AG04450 (cell line): Measurements from ENCODE around the gene DNHD1. TPM values are rescaled to one million over a fixed set of nuclear protein-coding genes. Genes with fewer than 3 reads are reported as not detected.

Experiments used
- CTCF ChIA-PET: fragments of 300-600, 350-600 bp; formaldehyde crosslinking; extraction: SDS; loops from one replicate; lab custom pipeline; 2022; ENCODE audit warnings: antibody characterized with exemption, inconsistent platforms; lab: Charles Lee
- POLR2A ChIA-PET: fragments of 350-600 bp; formaldehyde crosslinking; extraction: SDS; loops from one replicate; lab custom pipeline; 2021; ENCODE audit warnings: antibody characterized with exemption, inconsistent platforms; lab: Yijun Ruan, JAX
- DNase-seq: peaks from one replicate; pipeline ENCODE4 v3.0.0-alpha.2; 2011; ENCODE audit warnings: low read depth, low spot score
- H3K27ac ChIP-seq: one replicate; pipeline ENCODE4 v1.5.1; 2012; ENCODE audit warnings: low read depth, low read length, control low read depth
- H3K27me3 ChIP-seq: one replicate; pipeline ENCODE4 v1.6.0; 2012; ENCODE audit warnings: low read length; ENCODE audit not compliant: control insufficient read depth, insufficient read depth
- H3K4me3 ChIP-seq: 2 replicates; pipeline ENCODE4 v1.5.1; 2011; ENCODE audit warnings: mild to moderate bottlenecking, low read depth, low read length, control low read depth
- H3K9me3 ChIP-seq: 2 replicates; pipeline ENCODE4 v1.5.1; 2012; ENCODE audit warnings: low read length; ENCODE audit not compliant: control insufficient read depth, insufficient read depth
- CTCF ChIP-seq: IDR thresholded peaks from 2 replicates; pipeline ENCODE4 v1.5.1; 2011; ENCODE audit warnings: low read depth, low read length, control low read depth, inconsistent platforms
- polyA plus RNA-seq: library from polyadenylated mRNA; depleted of rRNA; stranded (reverse); fragments of >200 nt; gene quantifications from 2 replicates; pipeline ENCODE4 v1.2.3, GENCODE V29; 2011

Gene DNHD1
- polyA plus RNA-seq, 1 experiment: 2.2 TPM

DNA sequence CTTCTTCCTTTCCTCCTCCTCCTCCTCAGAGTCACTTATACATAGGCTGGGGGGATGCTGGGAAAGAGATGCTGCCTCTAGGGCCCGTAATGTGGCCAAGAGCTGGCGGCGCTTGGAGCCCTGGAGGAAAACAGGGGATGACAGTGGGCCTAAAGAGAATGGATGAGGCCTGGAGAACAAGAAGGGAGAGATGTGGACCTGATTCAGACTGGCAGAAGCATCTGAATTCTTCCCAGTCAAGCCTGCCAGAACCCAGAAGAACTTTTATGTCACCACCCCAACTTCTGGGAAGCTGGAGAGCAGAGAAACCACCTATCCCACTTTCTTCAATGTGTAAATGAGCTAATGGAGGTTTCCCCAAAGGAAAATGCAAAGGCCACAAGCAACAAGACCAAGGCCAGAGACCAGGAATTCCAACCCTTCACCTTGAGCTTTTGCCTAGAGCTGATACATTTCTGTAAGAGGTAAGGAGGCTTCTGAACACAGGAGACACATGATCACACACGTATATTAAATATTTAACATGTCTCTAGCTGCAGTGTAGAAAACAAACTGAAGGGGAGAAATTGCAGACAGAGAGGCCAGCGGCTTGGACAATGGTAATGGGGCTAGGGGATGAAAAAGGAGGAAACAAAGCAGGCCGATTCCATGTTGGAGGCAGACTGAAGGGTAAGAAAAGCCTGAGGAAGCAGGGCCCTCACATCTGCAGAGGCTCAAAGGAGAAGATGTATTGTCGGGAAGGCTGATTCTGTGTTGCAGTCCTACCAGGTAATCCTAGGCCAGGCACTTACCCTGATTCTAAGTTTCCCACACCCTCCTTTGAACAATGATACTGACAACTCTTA, 105.2 kb downstream of the DNHD1 start:
- no peak for DNase-seq
- H3K9me3 ChIP-seq: no peaks in the 10 kb centered on the region
- no peak for TF ChIP-seq CTCF
- no peaks in the 10 kb centered on the region for H3K27me3 ChIP-seq
- POLR2A ChIA-PET: interaction anchor here (0.6 to 0.7 kb wide), 6 partner anchors 9 to 282 kb away, joined by 3 to 9 read pairs (median 4); partner anchors contain the start of gene MRPL17
- no peak overlapping the region for H3K27ac ChIP-seq
- peak overlapping the region; percentile 99 for H3K4me3 ChIP-seq
- CTCF ChIA-PET: interaction anchor here (0.6 to 1.6 kb wide), 8 partner anchors 10 to 223 kb away, joined by 3 to 7 read pairs (median 5); partner anchors contain the start of genes MRPL17 and TAF10

DNA sequence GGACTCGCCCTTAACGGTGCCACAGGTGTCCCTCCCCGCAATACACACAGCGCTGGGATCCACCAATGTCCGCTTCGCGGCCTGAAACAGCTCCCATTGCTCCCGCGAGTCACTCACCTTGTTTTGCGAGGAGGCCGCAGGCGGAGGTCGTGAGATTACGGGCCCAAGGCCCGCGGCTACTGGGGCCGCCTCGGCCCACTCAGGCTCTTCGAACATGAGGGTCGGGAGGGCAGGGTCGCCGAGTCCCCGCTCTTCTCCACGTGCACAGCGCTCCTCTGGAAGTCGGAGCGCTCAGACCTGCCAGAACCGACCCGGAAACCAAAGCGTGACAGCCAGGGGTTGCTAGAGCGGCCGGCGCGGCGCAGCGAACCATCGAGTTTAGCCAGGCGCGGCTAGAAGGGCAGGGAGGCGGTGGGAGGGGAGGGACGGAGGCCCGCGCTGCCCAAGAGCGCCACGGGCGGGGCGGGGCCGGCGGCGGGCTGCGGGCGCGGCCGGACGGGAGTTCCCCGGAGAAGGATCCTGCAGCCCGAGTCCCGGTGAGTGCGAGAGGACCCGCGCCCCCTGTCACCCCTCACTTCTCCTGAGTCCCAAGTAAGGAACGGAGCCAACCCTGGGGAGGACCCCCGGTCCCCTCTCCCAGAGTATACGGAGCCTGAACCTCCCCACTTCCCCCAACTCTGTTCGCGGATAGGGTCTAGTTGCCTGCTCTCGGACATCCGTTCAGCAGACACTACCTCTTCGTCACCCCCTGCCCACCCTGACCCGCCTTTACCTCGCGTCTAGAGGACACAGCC, 106.4 kb downstream of the DNHD1 start, which contains the start of the genes ILK and RRP8:
Gene ILK (plus strand): TSS at position 488 of the 794 bp plus-strand sequence. CDS start 498 bp downstream, outside the sequence.
Gene RRP8 (minus strand): TSS at position 330 of the 794 bp plus-strand sequence. CDS start 114 bp downstream, at position 216.
- ChIA-PET CTCF (interaction anchor here (0.6 to 1.9 kb wide), 13 partner anchors 9 to 224 kb away, joined by 3 to 17 read pairs (median 6); partner anchors contain the start of genes MRPL17, TAF10 and TPP1), POLR2A (interaction anchor here (0.6 to 1.4 kb wide), 9 partner anchors 10 to 1291 kb away, joined by 3 to 9 read pairs (median 5); partner anchors contain the start of genes MRPL17 and TPP1)
- peak; percentile 66 for DNase-seq
- peak within 1 kb of the TSS; percentile 89 for H3K27ac ChIP-seq
- TF ChIP-seq CTCF: peak; percentile 22; the same call in 1 of the 2 replicates
- peak within 1 kb of the TSS; percentile 99 for H3K4me3 ChIP-seq
- no peaks in the 10 kb centered on the region for H3K27me3 ChIP-seq
- H3K9me3 ChIP-seq: no peaks in the 10 kb centered on the region

GRCh38 chr11:6604081-6604626, 107.1 kb downstream of the DNHD1 start:
- Histone ChIP-seq H3K9me3 (no peaks in the 10 kb centered on the region), H3K4me3 (peak overlapping the region; percentile 99), H3K27me3 (no peaks in the 10 kb centered on the region), H3K27ac (peak overlapping the region; percentile 89)
- CTCF ChIA-PET: interaction anchor here (0.8 to 1.9 kb wide), 8 partner anchors 8 to 241 kb away, joined by 3 to 17 read pairs (median 4); partner anchors contain the start of genes MRPL17 and TPP1
- peak; percentile 35 for TF ChIP-seq CTCF
- POLR2A ChIA-PET: interaction anchor here (0.6 to 1.4 kb wide), 4 partner anchors 15 to 1290 kb away, joined by 4 to 6 read pairs (median 5); partner anchors contain the start of genes MRPL17 and TPP1
- DNase-seq: no peak

- peak overlapping the region; percentile 99 for H3K4me3 ChIP-seq
- peak overlapping the region; percentile 89 for H3K27ac ChIP-seq
- no peaks in the 10 kb centered on the region for H3K27me3 ChIP-seq
- CTCF ChIA-PET: interaction anchor here (0.7 to 1.9 kb wide), 9 partner anchors 8 to 242 kb away, joined by 3 to 17 read pairs (median 4); partner anchors contain the start of genes MRPL17 and TPP1
- POLR2A ChIA-PET: interaction anchor here (0.6 to 1.4 kb wide), 2 partner anchors 79 to 81 kb away, joined by 5 to 6 read pairs; partner anchors contain the start of gene MRPL17
- H3K9me3 ChIP-seq: no peaks in the 10 kb centered on the region
- no peak for TF ChIP-seq CTCF
- no peak for DNase-seq
Observed at GRCh38 chr11:6604790-6605189, 107.7 kb downstream of the DNHD1 start.
